Measurements from ENCODE around the gene GRK5. TPM values are rescaled to one million over a fixed set of nuclear protein-coding genes. Genes with fewer than 3 reads are reported as not detected.
A peak's percentile ranks its signal among the peaks of the same experiment; 100 is the strongest.

The GRK5 gene
- total RNA-seq, 1 donor, result 1.8 TPM

DNA sequence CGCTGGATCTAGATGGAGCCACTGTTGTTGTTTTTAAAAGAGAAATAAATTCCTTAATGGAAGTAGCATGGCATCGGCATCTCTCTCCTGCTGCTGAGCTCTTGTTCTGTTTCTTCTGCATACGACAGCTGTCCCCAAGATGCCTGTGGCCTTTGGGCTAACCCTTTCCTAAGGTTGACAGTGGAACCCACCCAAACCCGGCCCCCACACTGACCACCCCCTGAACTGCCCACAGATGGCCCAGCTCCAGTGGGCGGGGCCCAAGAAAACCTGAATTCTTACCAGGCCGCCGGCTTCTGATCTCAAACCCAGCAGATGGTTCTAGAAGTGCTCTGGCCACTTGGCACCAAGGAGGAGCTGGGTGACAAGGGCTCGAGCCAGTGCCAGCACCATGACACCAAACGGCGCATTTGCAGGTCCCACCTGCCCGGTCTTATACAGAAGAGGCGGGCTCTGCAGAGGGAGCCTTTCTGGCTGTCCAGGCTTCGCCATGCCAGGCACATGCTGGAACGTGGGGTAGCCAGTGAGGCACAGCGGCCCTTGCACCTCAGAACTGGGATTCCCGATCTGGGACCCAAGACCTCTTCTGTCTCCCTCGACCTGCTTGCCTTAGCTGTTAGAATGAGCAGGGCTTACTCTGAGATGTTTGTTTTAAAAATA is 252.4 kb downstream of the GRK5 start:
- Histone ChIP-seq H3K9me3 (ENCODE audit: low read depth, low read length) (no peaks in the 10 kb centered on the region), H2AFZ (ENCODE audit: low read length) (no peak overlapping the region), H3K4me1 (ENCODE audit: insufficient read depth, low read length) (no peaks in the 10 kb centered on the region), H3K27me3 (ENCODE audit: insufficient read depth, low read length) (peaks cover 12% of the 10 kb centered on the region), H3K27ac (ENCODE audit: low read depth, low read length) (no peak overlapping the region), H3K79me2 (ENCODE audit: insufficient read depth, low read length) (no peaks in the 10 kb centered on the region), H3K4me3 (ENCODE audit: insufficient read depth, low read length) (no peak overlapping the region), H3K36me3 (ENCODE audit: insufficient read depth, low read length) (no peaks in the 10 kb centered on the region), H3K4me2 (ENCODE audit: insufficient read depth, low read length) (no peak overlapping the region), H4K20me1 (ENCODE audit: insufficient read depth, low read length) (no peaks in the 10 kb centered on the region)
- no peak for TF ChIP-seq CTCF (IDR thresholded peaks at IDR 0.05; ENCODE audit: extremely low read depth, low read depth, low read length)
- no peak for DNase-seq (ENCODE audit: insufficient read length, low spot score, missing footprints)

DNA sequence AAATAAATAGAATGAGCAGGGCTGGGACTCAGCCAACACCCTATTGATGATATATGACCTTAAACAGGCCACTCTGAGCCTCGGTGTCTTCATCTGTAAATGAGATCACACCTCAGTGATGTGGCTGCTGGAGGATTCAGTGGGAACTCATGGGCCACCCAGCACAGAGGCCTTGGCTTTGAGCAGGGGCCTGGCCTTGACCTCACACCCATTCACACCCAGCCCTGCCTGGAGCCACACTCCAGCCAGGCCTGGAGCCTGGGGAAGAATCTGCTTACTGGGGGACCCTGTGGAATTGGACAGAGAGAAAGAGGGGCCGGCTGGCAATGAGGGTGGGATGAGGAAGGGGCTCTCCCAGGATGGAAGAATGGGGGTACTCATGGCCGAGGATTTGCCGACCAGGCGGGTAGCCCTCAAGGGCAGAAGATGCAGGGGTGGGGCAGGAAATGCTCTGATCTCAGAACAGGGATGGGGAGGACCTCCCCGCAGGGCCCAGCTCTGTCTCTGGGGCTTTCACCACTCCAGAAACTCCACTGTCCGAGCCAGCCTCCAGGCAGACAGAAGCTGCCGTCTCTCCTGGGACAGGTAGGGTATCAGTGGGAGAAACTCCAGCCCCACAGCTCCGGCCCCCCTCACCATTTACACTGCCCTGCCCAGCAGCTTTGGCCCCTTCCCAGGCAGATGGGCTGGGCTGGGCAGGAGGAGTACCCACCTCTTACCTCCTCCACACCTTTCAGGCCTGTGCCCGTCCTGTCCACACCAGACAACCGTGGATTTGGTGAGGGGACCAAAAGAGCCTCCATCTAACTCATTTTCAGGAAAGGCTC is 253.2 kb downstream of the GRK5 start:
- Histone ChIP-seq H4K20me1 (ENCODE audit: insufficient read depth, low read length) (no peaks in the 10 kb centered on the region), H3K79me2 (ENCODE audit: insufficient read depth, low read length) (no peaks in the 10 kb centered on the region), H3K27ac (ENCODE audit: low read depth, low read length) (no peak overlapping the region), H3K27me3 (ENCODE audit: insufficient read depth, low read length) (peaks cover 17% of the 10 kb centered on the region), H3K4me3 (ENCODE audit: insufficient read depth, low read length) (no peak overlapping the region), H3K36me3 (ENCODE audit: insufficient read depth, low read length) (no peaks in the 10 kb centered on the region), H2AFZ (ENCODE audit: low read length) (no peak overlapping the region), H3K9me3 (ENCODE audit: low read depth, low read length) (no peaks in the 10 kb centered on the region), H3K4me2 (ENCODE audit: insufficient read depth, low read length) (no peak overlapping the region), H3K4me1 (ENCODE audit: insufficient read depth, low read length) (no peaks in the 10 kb centered on the region)
- DNase-seq (ENCODE audit: insufficient read length, low spot score, missing footprints), result no peak
- TF ChIP-seq CTCF (IDR thresholded peaks at IDR 0.05; ENCODE audit: extremely low read depth, low read depth, low read length), result no peak

GRCh38 chr10:119461380-119461779 is 254.0 kb downstream of the GRK5 start:
- H2AFZ ChIP-seq (ENCODE audit: low read length), result no peak overlapping the region

More at GRCh38 chr10:119461380-119461779, 254.0 kb downstream of the GRK5 start:
- Histone ChIP-seq H3K79me2 (ENCODE audit: insufficient read depth, low read length) (no peaks in the 10 kb centered on the region), H3K4me2 (ENCODE audit: insufficient read depth, low read length) (no peak overlapping the region), H3K4me3 (ENCODE audit: insufficient read depth, low read length) (no peak overlapping the region), H3K4me1 (ENCODE audit: insufficient read depth, low read length) (no peaks in the 10 kb centered on the region), H3K36me3 (ENCODE audit: insufficient read depth, low read length) (no peaks in the 10 kb centered on the region), H3K27ac (ENCODE audit: low read depth, low read length) (no peak overlapping the region), H4K20me1 (ENCODE audit: insufficient read depth, low read length) (no peaks in the 10 kb centered on the region), H3K27me3 (ENCODE audit: insufficient read depth, low read length) (peaks cover 20% of the 10 kb centered on the region), H3K9me3 (ENCODE audit: low read depth, low read length) (no peaks in the 10 kb centered on the region)
- peak; percentile 77 for DNase-seq (ENCODE audit: insufficient read length, low spot score, missing footprints)
- TF ChIP-seq CTCF (IDR thresholded peaks at IDR 0.05; ENCODE audit: extremely low read depth, low read depth, low read length), result no peak
